Measurements from ENCODE around the gene NEK5. TPM values are rescaled to one million over a fixed set of nuclear protein-coding genes. Genes with fewer than 3 reads are reported as not detected.

NEK5 gene
- total RNA-seq (2022; extraction: Qiagen RNA extraction): 0.05 to 0.15 TPM (median 0.08 TPM) in 5 replicates

GRCh38 chr13:52128714-52129700 is at the start of gene NEK5:
NEK5 (minus strand) TSS chr13:52129073; CDS start chr13:52127482, 1,591 bp downstream.

GRCh38 chr13:52159159-52159982 is 30.5 kb upstream of the NEK5 start, which contains the start of gene NEK3:
NEK3 (minus strand) TSS chr13:52159597; CDS start chr13:52156191, 3,406 bp downstream.

GRCh38 chr13:52024481-52024880 is 104.4 kb downstream of the NEK5 start, which contains the start of gene UTP14C:
UTP14C (plus strand) TSS chr13:52024691; CDS start chr13:52028805, 4,114 bp downstream.

GRCh38 chr13:52011632-52012511 is 117.0 kb downstream of the NEK5 start, which contains the start of gene ALG11:
ALG11 (plus strand) TSS chr13:52012398; CDS start chr13:52012419, 21 bp downstream.

GRCh38 chr13:52010890-52011631 is 117.8 kb downstream of the NEK5 start, which contains the start of gene ATP7B:
ATP7B (minus strand) TSS chr13:52011450; CDS start chr13:52011337, 113 bp downstream.

Other genes starting within 250 kb of the NEK5 start
- gene ATP7B, start 117.6 kb downstream of the NEK5 start, total RNA-seq (2022; extraction: Qiagen RNA extraction): 1.8 to 2.8 TPM (median 2.4 TPM) in 5 replicates
- gene ALG11, start 116.7 kb downstream of the NEK5 start, total RNA-seq (2022; extraction: Qiagen RNA extraction): 6.1 to 11.3 TPM (median 7.8 TPM) in 5 replicates
- gene UTP14C, start 104.4 kb downstream of the NEK5 start, total RNA-seq (2022; extraction: Qiagen RNA extraction): 5.8 to 8.7 TPM (median 6.9 TPM) in 5 replicates
- gene NEK3, start 30.5 kb upstream of the NEK5 start, total RNA-seq (2022; extraction: Qiagen RNA extraction): 6.2 to 12.9 TPM (median 8.0 TPM) in 5 replicates